Measurements from ENCODE around the gene HOATZ.

The HOATZ gene

DNA sequence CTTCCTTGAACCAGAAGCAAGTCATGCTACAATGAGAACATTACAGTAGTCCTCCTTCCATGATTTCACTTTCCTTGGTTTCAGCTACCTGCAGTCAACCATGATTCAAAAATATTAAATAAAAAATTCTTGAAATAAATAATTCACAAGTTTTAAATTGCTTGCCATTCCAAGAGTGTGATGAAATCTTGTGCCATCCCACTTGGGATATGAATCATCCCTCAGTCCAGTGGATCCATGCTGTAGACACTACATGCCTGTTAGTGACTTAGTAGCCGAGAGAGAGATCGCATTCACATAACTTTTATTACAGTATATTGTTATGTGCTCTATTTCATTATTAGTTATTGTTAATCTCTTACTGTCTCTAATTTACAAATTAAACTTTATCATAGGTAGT lies 6.0 kb downstream of the HOATZ start:
- in situ Hi-C loops (cut with MboI; ENCODE audit: low sequenced_read_pairs) = no loop called here

DNA sequence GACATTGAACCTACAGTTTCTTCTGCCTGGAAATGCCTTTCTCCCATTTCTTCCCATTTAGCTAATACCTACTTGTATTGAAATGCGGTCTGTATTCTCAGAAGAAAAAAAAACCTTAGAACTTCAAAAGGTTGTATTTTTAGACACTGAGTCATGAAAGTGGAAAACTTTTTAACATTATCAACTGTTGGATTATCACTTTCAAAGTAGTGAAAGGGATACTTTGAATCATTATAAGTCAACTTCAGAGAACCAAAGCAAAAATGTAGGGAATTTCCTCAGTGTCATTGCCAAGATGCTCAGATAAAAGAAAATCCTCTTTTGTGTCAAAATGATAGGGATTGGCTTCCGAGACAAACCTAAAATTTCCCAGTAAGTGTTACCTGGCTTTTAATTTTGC lies 6.6 kb downstream of the HOATZ start:
- in situ Hi-C loops (cut with MboI; ENCODE audit: low sequenced_read_pairs) = no loop called here

DNA sequence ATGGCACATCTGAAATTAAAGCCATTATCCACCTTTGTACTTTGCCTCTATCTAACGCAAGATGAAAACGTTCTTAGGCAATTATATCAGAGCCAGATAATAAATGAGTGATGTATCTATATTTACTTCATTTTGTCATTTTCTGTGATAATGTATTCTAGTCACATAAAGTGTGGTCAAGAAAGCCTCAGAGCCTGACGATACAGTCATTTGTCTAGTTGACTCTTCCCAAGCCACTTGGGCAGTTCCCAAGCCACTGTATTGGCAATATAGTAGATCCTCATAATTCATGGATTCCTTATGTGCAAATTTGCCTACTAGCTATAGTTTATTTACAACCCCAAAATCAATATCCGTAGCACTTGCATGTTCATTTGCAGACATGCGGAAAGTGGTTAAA lies 7.8 kb downstream of the HOATZ start:
- in situ Hi-C loops (cut with MboI; ENCODE audit: low sequenced_read_pairs) = no loop called here

DNA sequence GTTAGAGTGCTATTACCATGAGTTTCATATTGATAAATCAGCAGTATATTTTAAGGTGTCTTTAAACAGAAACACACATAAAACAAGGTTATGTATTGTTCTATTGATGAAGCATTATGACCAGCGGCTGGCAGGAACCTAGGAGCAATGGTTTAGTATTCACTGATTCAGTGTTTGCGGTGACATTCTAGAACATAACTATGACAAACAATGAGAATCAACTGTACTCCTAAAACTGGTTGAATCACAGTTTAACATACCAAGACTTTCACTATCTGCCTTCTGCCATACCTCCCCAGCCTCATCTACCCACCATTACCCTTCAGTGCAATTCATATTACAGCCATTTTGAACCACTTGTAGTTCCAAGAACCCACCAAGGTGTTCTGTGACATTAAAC lies 8.8 kb downstream of the HOATZ start:
- in situ Hi-C loops (cut with MboI; ENCODE audit: low sequenced_read_pairs) = no loop called here

DNA sequence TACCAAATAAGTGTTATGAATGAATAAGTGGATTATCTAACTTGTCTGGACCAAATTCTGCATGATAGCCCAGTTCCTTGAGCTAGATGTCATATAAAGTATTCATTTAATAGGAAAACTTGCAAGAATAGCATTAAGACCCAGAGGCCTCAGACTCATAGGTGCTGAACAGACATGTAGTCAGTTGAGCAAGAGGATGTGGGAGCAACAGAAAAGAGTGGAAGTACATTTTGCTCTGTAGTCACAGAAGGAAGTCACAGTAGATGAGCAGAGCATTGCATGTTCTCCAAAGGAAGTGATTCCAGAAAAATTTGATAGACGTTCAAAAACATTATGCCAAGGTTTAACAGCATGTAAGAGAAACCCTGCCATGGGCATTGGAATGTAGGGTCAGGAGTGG lies 9.5 kb downstream of the HOATZ start:
- in situ Hi-C loops (cut with MboI; ENCODE audit: low sequenced_read_pairs) = no loop called here

DNA sequence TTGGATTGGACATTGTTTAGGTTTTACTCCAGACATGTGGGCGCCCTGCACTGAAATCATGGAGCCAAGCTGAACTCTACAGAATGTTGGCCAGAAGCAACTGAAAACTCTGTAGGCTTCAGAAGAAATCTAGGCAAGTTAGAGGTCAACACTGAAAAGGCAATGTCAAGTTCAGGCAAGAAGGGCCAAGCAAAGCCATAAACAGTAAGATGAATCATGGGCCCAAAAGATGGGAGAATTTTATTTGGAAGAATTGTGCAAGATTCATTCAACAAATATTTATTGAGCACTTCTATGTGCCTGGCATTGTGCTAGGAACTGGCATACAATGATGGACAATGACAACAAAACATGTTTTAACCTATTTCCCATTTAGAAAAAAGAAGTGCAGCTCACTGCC lies 10.9 kb downstream of the HOATZ start:
- in situ Hi-C loops (cut with MboI; ENCODE audit: low sequenced_read_pairs) = no loop called here

DNA sequence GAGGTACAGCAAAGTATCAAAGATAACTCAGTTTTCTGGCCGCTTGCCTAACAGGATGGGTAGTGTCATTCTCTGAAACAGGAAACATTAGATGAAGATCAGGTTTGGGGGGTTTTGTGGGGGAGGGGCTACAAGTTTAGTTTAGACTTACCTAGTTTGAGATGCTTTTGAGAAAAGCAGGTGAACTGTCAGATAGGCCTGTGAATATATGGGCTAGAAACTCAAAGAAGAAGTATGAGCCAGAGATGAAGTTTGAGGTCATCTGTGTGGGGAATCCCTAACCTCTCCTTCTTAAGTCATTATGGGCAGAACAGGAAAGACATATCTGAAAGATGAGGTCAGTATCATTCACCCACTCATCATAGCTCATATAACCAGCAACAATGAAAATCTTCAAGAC lies 11.9 kb downstream of the HOATZ start:
- in situ Hi-C loops (cut with MboI; ENCODE audit: low sequenced_read_pairs) = no loop called here

DNA sequence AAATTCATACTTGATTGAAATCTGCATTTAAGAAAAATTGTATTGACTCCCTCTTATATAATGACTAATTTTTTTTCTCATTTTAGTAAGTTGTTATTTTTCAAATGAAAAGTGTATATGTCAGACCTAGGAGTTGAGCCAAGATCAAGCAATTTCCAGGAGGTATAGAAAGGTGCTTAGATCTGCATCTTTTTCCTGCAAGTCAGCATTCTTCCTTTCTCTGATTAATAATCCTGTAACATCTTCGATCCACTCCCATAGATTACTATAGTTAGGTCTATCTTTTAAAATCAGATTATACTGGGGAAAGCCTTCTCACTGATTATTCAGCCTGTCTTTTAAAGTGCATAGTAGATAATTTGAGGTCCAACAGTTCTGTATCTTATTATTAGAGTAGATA lies 12.7 kb downstream of the HOATZ start:
- in situ Hi-C loops (cut with MboI; ENCODE audit: low sequenced_read_pairs) = no loop called here

DNA sequence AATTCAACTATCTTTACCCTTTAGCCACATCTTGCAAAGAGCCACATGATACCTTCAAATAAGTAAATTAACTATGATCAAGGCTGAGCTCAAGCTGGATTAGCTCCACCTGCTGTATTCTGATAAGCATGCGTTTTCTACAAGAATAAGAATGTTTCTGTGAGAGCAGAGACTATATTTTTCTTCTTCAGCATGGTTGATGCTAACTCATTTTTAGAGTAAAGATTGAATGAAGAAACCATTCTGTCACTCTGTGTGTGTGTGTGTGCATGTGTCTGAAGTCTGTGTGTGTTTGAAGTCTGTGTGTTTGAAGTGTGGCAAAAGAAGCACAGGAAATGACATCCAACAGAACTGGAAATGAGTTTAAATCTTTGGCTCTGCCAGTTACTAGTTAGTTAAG lies 14.0 kb downstream of the HOATZ start:
- in situ Hi-C loops (cut with MboI; ENCODE audit: low sequenced_read_pairs) = no loop called here

DNA sequence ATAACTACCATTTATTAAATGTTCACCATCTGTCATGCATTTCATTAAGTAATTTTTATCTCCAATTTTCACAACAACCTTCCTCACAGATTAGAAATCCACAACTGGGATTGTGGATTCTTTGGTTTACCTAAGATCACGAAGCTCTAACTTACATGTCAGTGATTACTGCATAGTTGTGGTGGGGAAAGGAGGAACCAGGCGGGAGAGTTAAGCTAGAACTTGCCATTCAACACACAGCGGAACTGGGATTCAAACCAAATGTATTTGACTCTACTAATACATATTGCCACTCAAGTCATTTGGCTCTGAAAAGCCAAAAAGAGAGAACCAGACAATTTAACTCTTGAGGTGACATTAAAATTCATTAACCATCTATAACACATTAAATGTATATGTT lies 15.5 kb downstream of the HOATZ start:
- in situ Hi-C loops (cut with MboI; ENCODE audit: low sequenced_read_pairs) = no loop called here

DNA sequence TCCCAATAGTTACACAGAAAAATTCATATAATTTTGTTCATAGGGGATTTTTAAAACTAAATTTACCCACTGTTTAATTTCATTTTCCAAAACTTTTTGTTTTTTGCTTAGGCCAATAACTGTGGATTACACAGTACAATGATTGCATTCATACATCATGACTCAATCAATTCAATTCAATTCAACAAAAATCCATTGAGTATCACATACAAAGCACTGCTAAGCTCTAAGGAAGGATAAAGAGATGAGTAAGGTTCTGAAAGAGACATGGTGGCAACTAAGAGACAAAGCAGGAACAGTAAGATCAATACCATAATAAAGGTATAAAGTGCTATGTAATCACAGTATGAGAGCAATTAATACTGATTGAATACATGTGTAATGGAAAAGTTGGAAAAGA lies 16.6 kb downstream of the HOATZ start:
- in situ Hi-C loops (cut with MboI; ENCODE audit: low sequenced_read_pairs) = no loop called here

DNA sequence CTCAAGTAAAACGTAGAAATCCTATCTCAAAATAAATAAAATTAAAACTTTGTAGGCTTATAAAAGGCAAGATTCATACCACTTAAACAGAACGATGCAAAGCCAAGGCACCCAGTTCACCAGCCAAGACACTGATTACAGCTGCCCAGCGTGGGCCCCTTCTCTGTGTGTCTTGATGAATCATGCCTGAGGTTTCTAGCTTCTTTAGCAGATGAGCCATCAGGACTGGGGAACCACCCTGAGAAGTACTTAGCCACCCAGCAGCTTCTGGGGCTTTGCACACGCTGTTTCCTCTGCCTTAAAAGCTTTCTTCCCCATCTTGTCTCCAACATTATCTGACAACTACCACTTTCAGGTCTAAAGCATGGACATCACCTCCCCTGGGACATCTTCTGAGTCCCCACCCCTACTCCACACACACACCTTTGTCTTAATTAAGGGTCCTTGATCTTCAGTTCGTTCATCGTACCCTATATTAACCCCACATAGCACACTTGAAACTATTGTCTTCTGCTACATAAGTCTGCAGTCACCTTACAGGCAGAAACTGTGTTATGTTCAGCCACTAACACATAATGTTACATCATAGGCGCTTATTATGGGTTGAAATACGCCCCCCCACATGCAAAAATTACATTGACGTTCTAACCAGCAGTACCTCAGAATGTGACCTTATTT lies 17.2 kb downstream of the HOATZ start:
- in situ Hi-C loops (cut with MboI; ENCODE audit: low sequenced_read_pairs) = no loop called here

DNA sequence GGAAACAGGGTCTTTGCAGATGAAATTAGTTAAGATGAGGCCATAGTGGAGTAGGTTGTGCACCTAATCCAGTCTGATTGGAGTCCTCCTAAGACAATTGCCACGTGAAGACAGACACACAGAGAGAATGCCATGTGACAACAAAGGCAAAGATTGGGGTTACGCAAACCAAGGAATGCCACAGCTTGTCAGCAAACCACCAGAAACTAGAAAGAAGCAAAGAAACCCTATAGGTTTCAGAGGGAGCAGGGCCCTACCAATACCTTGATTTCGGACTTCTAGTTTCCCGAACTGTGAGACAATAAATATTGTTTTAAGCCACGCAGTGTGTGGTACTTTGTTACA lies 17.8 kb downstream of the HOATZ start:
- in situ Hi-C loops (cut with MboI; ENCODE audit: low sequenced_read_pairs) = no loop called here

DNA sequence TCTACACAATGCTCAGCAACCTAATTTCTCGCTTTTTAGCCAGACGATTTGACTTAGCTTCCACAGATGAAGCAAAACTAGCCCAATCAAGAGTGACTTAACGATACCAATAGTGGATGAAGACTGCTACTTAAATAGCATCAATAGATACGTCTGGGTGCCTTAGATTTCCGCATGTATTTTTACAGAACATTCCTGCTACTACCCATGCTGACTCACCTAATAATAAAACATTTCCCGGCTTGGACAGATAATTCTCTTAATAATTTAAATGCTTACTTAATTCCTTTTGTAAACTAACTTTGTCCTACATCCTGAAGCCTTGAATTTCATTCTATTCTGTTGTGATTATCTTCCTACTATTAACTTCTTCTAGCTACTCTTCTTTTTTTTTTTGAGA lies 20.7 kb downstream of the HOATZ start:
- in situ Hi-C loops (cut with MboI; ENCODE audit: low sequenced_read_pairs) = no loop called here

DNA sequence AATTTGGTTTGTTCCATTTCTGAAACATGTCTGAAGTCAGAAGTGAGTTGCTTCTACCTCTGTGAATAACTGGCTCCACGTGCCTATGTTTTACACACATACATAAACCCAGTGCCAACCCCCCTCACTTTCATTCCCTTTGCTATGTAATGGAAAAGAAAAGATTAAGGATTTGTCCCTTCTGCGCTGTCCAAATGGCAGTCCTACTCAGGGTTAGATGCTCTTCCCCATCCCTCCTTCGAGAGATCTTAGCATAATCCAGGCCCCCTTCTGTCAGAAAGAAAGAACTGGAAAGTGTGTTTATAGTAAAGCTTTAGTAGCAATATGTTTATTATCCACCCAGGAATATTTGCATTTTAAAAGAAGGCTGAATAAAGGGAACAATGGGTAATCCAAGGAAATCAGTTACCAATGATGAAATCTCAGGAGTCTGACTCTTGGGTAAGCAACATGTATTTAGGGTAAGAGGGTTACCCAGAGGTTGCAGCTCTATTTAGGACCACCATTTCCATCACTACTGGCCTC lies 22.8 kb downstream of the HOATZ start:
- in situ Hi-C loops (cut with MboI; ENCODE audit: low sequenced_read_pairs) = no loop called here

DNA sequence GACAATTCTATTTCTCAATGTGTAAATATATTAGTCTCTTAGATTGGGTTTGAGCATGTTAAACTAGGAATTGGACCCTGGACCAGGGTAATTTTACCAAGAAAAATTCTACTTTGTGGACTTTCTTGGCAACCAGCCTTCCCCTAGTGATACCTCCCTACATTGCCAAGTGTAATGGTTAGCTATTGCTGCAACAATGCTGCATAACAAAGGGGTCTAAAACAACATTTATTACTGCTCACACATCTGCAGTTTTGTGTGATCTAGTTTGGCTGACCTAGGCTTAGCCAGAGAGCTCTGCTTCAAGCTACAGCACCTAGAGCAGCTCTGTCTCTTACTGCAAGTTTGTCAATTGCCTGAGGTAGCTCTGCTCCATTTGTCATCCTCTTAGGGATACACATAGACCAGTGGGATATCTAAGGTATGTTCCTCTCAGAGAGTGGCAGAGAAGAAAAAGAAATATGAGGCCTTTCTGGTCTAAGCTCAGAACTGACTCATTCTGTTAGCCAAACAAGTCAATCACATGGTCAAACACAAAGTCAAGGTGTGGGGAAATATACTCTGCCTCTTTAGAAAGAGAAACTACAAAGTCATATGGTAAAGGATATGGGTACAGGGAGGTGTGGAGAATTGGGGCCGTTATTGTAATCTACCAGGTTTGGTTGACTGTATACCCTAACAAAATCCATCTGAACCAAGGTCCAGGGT lies 24.0 kb downstream of the HOATZ start:
- in situ Hi-C loops (cut with MboI; ENCODE audit: low sequenced_read_pairs) = no loop called here

DNA sequence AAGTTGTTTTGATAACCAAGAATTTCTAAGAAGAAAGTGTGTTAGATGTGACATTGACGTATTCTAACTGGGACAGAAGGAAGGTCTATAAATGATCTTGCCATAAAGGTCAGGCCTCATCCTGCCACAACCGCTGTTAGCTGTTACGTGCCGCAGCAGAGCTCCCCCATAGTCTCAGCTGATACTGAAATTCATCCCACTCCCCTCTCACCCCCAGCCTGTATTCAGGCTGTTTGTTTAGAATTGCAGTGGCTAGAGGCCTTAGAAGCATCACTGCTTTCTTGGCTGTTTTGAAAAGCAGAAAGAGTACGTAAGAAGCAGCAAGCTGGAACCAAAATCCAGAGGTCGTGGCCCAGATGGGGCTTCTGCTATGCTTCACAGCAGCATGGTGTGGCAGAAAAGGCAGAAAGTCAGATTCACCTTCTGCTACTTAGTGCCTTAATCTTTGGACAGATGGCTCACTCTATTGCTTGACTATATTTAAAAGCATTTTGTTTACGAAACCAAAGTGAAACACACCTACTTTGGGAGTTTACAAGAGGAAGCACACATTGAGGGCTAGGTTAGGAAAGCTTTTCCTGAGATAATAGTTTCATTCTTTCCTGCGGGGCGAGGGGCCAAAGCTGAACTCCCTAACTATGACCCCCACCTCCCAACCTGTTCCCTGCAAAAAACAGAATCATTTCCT lies 25.0 kb downstream of the HOATZ start:
- in situ Hi-C loops (cut with MboI; ENCODE audit: low sequenced_read_pairs) = no loop called here

DNA sequence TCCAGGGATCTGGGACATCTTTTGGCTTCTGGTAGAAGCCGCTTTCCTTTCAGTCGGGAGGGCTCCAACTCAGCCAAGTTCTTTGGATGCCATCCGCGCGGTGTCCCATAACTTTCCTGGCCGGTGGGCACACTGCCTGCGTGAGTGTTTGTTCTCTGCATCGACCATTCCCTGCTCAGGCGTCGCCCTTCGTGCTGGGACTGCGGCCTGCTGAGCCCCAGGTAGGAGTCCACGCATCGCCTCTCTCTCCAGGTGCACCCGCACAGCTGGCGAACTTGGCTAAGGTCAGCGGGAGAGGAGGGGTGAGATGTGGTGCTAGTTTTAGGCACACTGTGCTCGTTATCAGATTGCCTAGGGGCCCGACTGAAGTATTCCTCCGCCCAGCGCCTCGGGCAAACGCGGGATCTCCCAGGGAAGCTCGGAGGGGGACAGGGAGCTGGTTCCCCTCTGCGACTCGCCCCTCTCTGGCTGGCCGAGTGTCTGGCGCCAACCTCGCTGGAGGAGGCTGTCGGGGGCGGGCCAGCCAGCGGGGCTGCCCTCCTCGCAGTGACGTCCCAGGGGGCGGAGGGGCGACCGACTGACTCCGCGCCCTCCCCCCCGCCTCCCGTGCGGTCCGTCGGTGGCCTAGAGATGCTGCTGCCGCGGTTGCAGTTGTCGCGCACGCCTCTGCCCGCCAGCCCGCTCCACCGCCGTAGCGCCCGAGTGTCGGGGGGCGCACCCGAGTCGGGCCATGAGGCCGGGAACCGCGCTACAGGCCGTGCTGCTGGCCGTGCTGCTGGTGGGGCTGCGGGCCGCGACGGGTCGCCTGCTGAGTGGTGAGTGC lies 25.7 kb downstream of the HOATZ start, which contains the start of gene LAYN:
Gene LAYN (plus strand): TSS at position 607 of the 823 bp plus-strand sequence. CDS start 124 bp downstream, at position 731.
- in situ Hi-C loops (cut with MboI; ENCODE audit: low sequenced_read_pairs) = no loop called here

DNA sequence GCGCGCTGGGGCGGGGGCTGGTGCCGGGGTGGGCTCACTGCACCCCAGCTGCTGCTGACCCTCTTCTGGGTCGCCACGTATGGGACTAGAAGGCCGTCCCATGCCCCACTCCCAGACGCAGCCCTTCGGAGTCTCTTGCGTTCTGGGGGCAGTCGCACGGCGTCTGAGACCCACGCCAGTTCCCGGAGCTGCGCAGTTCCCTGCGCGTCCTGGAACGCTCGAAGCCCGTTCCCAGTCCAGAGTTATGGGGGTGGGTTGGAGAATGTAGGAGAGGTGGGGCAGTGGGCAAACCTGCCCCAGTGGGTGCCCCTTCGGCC lies 26.3 kb downstream of the HOATZ start:
- in situ Hi-C loops (cut with MboI; ENCODE audit: low sequenced_read_pairs) = no loop called here

DNA sequence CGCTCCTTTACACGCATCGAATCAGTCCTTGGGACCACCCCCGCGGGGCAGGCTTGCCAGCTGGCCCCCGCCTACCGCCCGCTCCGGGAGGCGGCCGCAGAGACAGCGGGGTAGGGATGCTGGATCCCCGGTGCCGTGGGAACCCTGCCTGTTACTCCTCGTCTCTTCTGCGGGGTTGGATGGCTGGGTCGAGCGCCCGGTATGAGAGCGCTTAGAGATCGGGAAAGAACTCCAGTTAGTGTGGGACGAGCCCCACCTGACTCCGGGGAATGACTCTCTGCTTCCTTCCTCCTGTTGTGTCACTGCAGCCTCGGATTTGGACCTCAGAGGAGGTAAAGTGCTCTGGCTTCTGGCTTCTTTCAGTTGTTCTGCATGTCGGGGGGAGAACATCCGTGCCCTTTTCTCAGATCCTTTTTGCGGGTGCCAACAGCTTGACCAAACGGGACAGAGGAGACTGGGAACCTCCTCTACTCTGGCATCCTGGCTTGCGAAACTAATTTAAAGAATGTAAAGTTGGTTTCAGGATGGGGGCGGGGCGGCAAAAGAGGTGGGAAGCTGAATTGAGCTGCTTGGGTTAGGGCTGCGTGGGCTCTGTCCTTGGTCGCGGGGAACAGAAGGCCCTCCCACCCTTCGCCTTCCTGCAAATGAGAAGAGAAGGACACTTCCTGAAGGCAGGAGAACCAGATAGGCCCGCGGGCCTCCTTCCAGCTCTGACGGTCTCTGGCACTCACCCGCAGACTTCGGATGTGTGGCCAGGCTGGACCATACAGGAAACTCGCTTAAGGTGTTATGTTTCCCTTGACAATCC lies 26.9 kb downstream of the HOATZ start:
- in situ Hi-C loops (cut with MboI; ENCODE audit: low sequenced_read_pairs) = no loop called here
